A549 treated with dexamethasone at 1 μM for 4 hours (cell line): ENCODE measurements around the gene NOP16. TPM values are rescaled to one million over a fixed set of nuclear protein-coding genes. Genes with fewer than 3 reads are reported as not detected.

Experiments used
- total RNA-seq: library from RNA; stranded (reverse); fragments of 200-300 nt; extraction: Qiagen RNA extraction; gene quantifications from 5 replicates; pipeline ENCODE4 v1.2.3, GENCODE V29; 2022

The NOP16 gene, protein sequence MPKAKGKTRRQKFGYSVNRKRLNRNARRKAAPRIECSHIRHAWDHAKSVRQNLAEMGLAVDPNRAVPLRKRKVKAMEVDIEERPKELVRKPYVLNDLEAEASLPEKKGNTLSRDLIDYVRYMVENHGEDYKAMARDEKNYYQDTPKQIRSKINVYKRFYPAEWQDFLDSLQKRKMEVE
- 121 to 129 TPM (median 127 TPM) in 5 replicates for total RNA-seq

GRCh38 chr5:176388444-176389134 lies at the start of gene NOP16, which contains the start of gene HIGD2A:
Gene NOP16, minus strand, starts transcription at chr5:176388598. Its CDS starts 59 bp downstream, at chr5:176388539.
Gene HIGD2A, plus strand, starts transcription at chr5:176388751. Its CDS starts 69 bp downstream, at chr5:176388820.

GRCh38 chr5:176415952-176416924 lies 27.8 kb upstream of the NOP16 start, which contains the start of gene CLTB:
Gene CLTB, minus strand, starts transcription at chr5:176416539. Its CDS starts 176 bp downstream, at chr5:176416363.

GRCh38 chr5:176365351-176366231 lies 22.8 kb downstream of the NOP16 start, which contains the start of gene ARL10:
Gene ARL10, plus strand, starts transcription at chr5:176365487. Its CDS starts 77 bp downstream, at chr5:176365564.

GRCh38 chr5:176361437-176362232 lies 26.8 kb downstream of the NOP16 start, which contains the start of gene KIAA1191:
Gene KIAA1191, minus strand, starts transcription at chr5:176361764. Its CDS starts 2,256 bp downstream, at chr5:176359508.

Other genes with a start within 250 kb of the NOP16 start
- gene SIMC1, start 150.2 kb downstream of the NOP16 start, total RNA-seq, result 14.1 to 19.0 TPM (median 16.4 TPM) in 5 replicates
- gene KIAA1191, start 26.8 kb downstream of the NOP16 start, total RNA-seq, result 76.4 to 94.0 TPM (median 92.3 TPM) in 5 replicates
- gene ARL10, start 23.1 kb downstream of the NOP16 start, total RNA-seq, result 0.47 to 0.97 TPM (median 0.53 TPM) in 5 replicates
- gene HIGD2A, start 153 bp upstream of the NOP16 start, total RNA-seq, result 239 to 292 TPM (median 247 TPM) in 5 replicates
- gene CLTB, start 27.9 kb upstream of the NOP16 start, total RNA-seq, result 111 to 172 TPM (median 168 TPM) in 5 replicates
- gene FAF2, start 59.8 kb upstream of the NOP16 start, total RNA-seq, result 48.5 to 54.4 TPM (median 50.7 TPM) in 5 replicates
- 20.4 to 40.3 TPM (median 35.2 TPM) in 5 replicates for gene RNF44, start 148.8 kb upstream of the NOP16 start, total RNA-seq
- gene CDHR2, start 160.7 kb upstream of the NOP16 start, total RNA-seq, result 0.05 to 0.33 TPM (median 0.13 TPM) in 5 replicates
- 8.1 to 10.1 TPM (median 9.3 TPM) in 5 replicates for gene GPRIN1, start 221.6 kb upstream of the NOP16 start, total RNA-seq
- 0.95 to 1.7 TPM (median 1.3 TPM) in 5 replicates for gene SNCB, start 241.9 kb upstream of the NOP16 start, total RNA-seq
- not detected in 5 replicates for gene EIF4E1B, start 242.1 kb upstream of the NOP16 start, total RNA-seq